Dendritic cell treated with granulocyte-macrophage colony-stimulating factor and Interleukin-4, amounts not matched to agents 40 ng/mL and 50 ng/mL, for 4 days (primary cell): Measurements from ENCODE around the gene GAGE12J.
"Not testable (repeated sequence)": the region's sequence is repeated elsewhere in the genome, so short reads cannot be mapped to it uniquely, and the experiment has no call there.

Experiments used
- H3K27ac Mint-ChIP-seq: one replicate; pipeline ENCODE4 v1.8.0; 2022; ENCODE audit warnings: mild to moderate bottlenecking, mixed read lengths
- H3K27me3 Mint-ChIP-seq: one replicate; pipeline ENCODE4 v1.8.0; 2022; ENCODE audit warnings: mild to moderate bottlenecking, mixed read lengths
- H3K36me3 Mint-ChIP-seq: one replicate; pipeline ENCODE4 v1.8.0; 2022; ENCODE audit warnings: low read depth, mixed read lengths
- H3K4me1 Mint-ChIP-seq: one replicate; pipeline ENCODE4 v1.8.0; 2022; ENCODE audit warnings: low read depth, mixed read lengths
- H3K4me3 Mint-ChIP-seq: one replicate; pipeline ENCODE4 v1.8.0; 2022; ENCODE audit warnings: mild to moderate bottlenecking, moderate library complexity, mixed read lengths
- H3K9me3 Mint-ChIP-seq: one replicate; pipeline ENCODE4 v1.8.0; 2022; ENCODE audit warnings: mixed read lengths
- intact Hi-C: fragments of 100-400 bp; cut with micrococcal nuclease; formaldehyde crosslinking; loops from one replicate; pipeline ENCODE4 v1.15.0; 2022

GAGE12J gene

DNA sequence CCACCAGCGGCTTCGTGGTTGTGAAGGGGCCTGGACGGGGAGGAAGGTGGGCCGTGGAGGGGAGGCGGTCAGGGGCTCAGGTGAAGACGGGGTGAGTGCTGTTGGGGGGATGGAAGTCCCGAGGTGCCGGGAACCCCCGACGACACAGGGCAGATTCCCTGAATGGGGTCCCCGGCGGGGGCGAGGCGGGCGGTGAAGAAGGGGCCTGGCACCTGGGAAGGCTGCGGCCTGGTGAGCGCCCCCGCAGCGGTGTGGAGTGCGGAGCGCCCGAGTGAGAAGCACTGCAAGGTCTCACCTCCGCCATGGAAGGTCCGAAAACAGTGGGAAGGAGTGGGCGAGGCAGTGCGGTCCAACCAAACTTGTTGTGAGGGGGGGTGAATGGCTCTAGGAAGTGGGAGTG is 10.0 kb downstream of the GAGE12J start:
- H3K4me3 Mint-ChIP-seq, H3K4me1 Mint-ChIP-seq, H3K27me3 Mint-ChIP-seq, H3K27ac Mint-ChIP-seq, H3K36me3 Mint-ChIP-seq, H3K9me3 Mint-ChIP-seq, intact Hi-C loops: not testable (repeated sequence)

DNA sequence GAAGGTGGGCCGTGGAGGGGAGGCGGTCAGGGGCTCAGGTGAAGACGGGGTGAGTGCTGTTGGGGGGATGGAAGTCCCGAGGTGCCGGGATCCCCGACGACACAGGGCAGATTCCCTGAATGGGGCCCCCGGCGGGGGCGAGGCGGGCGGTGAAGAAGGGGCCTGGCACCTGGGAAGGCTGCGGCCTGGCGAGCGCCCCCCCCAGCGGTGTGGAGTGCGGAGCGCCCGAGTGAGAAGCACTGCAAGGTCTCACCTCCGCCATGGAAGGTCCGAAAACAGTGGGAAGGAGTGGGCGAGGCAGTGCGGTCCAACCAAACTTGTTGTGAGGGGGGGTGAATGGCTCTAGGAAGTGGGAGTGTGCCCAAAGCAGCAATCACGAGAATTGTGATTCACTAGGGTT is 19.6 kb downstream of the GAGE12J start:
- H3K4me3 Mint-ChIP-seq, H3K9me3 Mint-ChIP-seq, H3K4me1 Mint-ChIP-seq, H3K27ac Mint-ChIP-seq, H3K36me3 Mint-ChIP-seq, intact Hi-C loops, H3K27me3 Mint-ChIP-seq: not testable (repeated sequence)

DNA sequence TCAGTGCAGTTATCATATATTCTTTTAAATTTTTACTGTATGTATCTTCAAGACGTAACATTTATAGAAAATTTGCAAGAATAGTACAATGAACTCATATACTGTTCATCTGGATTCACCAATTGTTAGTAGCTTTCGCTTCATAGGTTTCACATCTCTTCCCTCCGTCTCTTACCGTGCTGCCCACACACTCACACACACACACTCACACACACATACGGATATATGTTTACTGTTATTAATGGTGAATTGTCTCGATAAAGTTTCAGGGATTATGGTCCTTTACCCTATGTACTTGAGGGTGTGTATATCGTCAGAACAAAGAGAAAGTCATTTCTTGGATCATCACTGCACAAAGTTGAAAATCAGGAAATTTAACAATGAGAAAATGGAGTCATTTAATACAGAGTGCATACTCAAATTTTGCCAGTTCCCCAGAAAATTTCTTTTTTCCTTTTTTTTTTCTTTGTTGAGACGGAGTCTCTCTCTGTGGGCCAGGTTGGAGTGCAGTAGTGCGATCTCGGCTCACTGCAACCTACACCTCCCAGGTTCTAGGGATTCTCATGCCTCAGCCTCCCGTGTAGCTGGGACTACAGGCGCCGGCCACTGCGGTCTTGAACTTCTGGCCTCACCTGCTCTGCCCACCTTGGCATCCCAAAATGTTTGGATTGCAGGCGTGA is 22.8 kb downstream of the GAGE12J start:
- H3K9me3 Mint-ChIP-seq, H3K27me3 Mint-ChIP-seq, H3K27ac Mint-ChIP-seq, H3K36me3 Mint-ChIP-seq, intact Hi-C loops, H3K4me1 Mint-ChIP-seq, H3K4me3 Mint-ChIP-seq: not testable (repeated sequence)

DNA sequence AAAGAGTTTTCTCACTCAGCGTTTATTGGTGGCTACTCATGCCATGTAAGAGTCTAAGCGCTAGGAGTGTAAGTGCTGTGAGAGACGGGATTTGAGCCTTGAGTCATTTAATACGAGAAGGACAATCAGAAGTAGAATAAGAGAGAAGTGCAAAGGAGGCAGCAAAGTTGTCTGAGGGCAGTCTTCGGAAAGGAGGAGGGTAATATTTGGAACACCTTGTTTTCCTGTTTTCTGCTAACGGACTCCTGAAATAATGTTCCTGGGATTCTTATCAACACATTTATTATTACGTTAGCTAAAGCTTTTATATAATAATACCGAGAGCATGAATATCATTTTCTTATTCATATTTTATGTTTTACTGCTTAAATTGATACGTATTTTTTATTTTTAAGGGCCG is 23.6 kb downstream of the GAGE12J start:
- H3K27ac Mint-ChIP-seq, H3K4me1 Mint-ChIP-seq, intact Hi-C loops, H3K27me3 Mint-ChIP-seq, H3K4me3 Mint-ChIP-seq, H3K36me3 Mint-ChIP-seq, H3K9me3 Mint-ChIP-seq: not testable (repeated sequence)

DNA sequence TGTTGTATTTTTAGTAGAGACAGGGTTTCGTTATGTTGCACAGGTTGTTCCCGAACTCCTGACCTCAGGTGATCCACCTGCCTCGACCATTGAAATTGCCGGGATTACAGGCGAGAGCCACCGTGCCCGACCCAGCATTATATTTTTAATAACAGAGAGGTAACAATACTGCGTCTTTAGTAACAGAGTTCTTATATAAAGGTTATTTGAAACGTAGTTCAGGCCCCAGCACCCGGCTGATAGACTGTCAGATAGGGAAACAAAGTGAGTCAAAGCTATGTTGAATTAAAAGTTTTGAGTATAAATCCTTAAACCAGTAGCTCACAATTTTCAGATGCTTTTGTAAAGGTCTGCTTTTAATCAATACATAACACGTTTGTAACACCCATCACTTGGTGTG is 24.3 kb downstream of the GAGE12J start:
- H3K4me1 Mint-ChIP-seq, H3K27me3 Mint-ChIP-seq, H3K27ac Mint-ChIP-seq, H3K4me3 Mint-ChIP-seq, H3K9me3 Mint-ChIP-seq, H3K36me3 Mint-ChIP-seq, intact Hi-C loops: not testable (repeated sequence)
